ENCODE measurements around the gene MAP1B.

Gene MAP1B

DNA sequence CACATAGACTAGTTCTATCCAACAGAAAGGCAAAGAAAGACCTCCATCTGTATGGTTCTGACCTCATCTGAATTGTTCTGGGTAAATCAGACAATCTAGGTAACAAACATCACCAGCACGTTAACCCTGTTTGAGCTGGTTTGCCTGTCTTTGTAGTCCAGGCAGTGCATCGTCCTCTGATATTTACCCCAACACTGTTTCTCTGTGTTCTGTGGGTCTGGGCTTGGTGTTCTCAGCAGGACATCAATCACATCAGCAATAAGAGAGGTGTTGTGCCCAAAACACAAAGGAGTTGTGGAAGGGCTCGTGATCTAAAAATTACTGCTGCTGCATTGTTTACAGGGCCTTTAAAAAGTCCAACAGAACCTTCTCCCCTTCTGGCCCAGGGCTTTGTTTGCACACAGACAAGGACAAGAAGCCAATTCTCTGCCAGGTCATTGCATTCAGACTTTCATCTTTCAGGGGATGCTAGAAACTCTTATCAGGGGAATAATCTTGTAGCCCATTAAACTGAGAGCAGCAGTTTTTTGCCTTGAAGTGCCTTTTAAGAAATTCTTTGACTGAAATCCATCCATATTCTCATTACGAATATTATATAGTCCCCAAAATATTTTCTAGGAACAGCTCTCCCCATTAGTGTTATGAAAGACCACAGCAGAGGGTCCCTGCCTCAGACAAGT is 30.5 kb upstream of the MAP1B start:
- DNase-seq (ENCODE audit: extremely low spot score): no peak
- POLR2A ChIA-PET: no interaction called here
- TF ChIP-seq LEF1 (IDR thresholded peaks at IDR 0.05; ENCODE audit: borderline replicate concordance) (no peak), ARNT (IDR thresholded peaks at IDR 0.05) (no peak), FOXM1 (IDR thresholded peaks at IDR 0.05; ENCODE audit: borderline replicate concordance) (no peak), ZNF384 (IDR thresholded peaks at IDR 0.05) (no peak), BHLHE40 (IDR thresholded peaks at IDR 0.05; ENCODE audit: borderline replicate concordance) (no peak), CTBP1 (IDR thresholded peaks at IDR 0.05; ENCODE audit: borderline replicate concordance) (no peak)
- TF ChIP-seq, protein P1, sequence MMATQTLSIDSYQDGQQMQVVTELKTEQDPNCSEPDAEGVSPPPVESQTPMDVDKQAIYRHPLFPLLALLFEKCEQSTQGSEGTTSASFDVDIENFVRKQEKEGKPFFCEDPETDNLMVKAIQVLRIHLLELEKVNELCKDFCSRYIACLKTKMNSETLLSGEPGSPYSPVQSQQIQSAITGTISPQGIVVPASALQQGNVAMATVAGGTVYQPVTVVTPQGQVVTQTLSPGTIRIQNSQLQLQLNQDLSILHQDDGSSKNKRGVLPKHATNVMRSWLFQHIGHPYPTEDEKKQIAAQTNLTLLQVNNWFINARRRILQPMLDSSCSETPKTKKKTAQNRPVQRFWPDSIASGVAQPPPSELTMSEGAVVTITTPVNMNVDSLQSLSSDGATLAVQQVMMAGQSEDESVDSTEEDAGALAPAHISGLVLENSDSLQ (IDR thresholded peaks at IDR 0.05): no peak
- CTCF ChIA-PET: no interaction called here

GRCh38 chr5:72077390-72077789 is 29.9 kb upstream of the MAP1B start:
- ChIA-PET CTCF (no interaction called here), POLR2A (no interaction called here)
- no peak for DNase-seq (ENCODE audit: extremely low spot score)
- TF ChIP-seq FOXK2 (IDR thresholded peaks at IDR 0.05) (no peak), BHLHE40 (IDR thresholded peaks at IDR 0.05; ENCODE audit: borderline replicate concordance) (no peak), CTBP1 (IDR thresholded peaks at IDR 0.05; ENCODE audit: borderline replicate concordance) (no peak)
- TF ChIP-seq, protein P1 (IDR thresholded peaks at IDR 0.05): peak; percentile 50

DNA sequence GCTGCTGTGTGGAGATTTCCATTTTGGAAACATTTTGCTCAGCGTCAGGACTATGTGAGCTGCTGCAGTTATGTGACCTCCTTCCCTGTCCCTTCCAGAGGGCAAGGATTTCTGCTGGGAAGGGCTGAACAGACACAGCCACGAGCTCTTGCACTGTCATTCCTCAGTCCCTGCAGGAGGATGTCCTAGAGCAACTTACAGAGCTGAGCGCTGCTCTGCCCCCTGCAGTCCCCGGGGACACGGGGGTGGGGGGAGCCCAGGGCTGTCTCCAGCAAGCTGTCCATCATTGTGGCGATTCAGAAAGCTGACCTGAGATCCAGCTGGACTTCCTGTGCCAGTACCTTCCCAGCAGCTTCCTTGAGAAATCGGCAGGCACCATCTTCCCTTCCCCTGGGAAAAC is 28.0 kb upstream of the MAP1B start:
- ChIA-PET POLR2A (no interaction called here), CTCF (interaction anchor here (0.9 kb wide), 1 partner anchor 266 kb away, joined by 3 read pairs; no protein-coding TSS in a partner anchor)
- TF ChIP-seq SP1 (IDR thresholded peaks at IDR 0.05) (no peak), HDGF (IDR thresholded peaks at IDR 0.05; ENCODE audit: borderline replicate concordance) (no peak)
- TF ChIP-seq, protein P1 (IDR thresholded peaks at IDR 0.05): peak; percentile 42; the same call in 1 of the 2 replicates
- DNase-seq (ENCODE audit: extremely low spot score): peak; percentile 23

GRCh38 chr5:72082048-72082447 is 25.2 kb upstream of the MAP1B start:
- DNase-seq (ENCODE audit: extremely low spot score): no peak
- ChIA-PET POLR2A (no interaction called here), CTCF (no interaction called here)
- TF ChIP-seq FOXA1 (IDR thresholded peaks at IDR 0.05): no peak
- TF ChIP-seq CTBP1 (IDR thresholded peaks at IDR 0.05; ENCODE audit: borderline replicate concordance): no peak
- TF ChIP-seq ELF4 (IDR thresholded peaks at IDR 0.05): no peak
- TF ChIP-seq SP1 (IDR thresholded peaks at IDR 0.05): no peak
- TF ChIP-seq NFRKB (IDR thresholded peaks at IDR 0.05): no peak
- no peak for TF ChIP-seq SUZ12 (IDR thresholded peaks at IDR 0.05)
- no peak for TF ChIP-seq FOXM1 (IDR thresholded peaks at IDR 0.05; ENCODE audit: borderline replicate concordance)
- TF ChIP-seq BHLHE40 (IDR thresholded peaks at IDR 0.05; ENCODE audit: borderline replicate concordance): no peak
- no peak for TF ChIP-seq LEF1 (IDR thresholded peaks at IDR 0.05; ENCODE audit: borderline replicate concordance)
- TF ChIP-seq ZNF384 (IDR thresholded peaks at IDR 0.05): no peak
- no peak for TF ChIP-seq FOXK2 (IDR thresholded peaks at IDR 0.05)
- no peak for TF ChIP-seq ARNT (IDR thresholded peaks at IDR 0.05)
- TF ChIP-seq HDGF (IDR thresholded peaks at IDR 0.05; ENCODE audit: borderline replicate concordance): no peak
- TF ChIP-seq, protein P1 (IDR thresholded peaks at IDR 0.05): no peak
- no peak for TF ChIP-seq TARDBP (IDR thresholded peaks at IDR 0.05)

- no peak for TF ChIP-seq NFRKB (IDR thresholded peaks at IDR 0.05)
- TF ChIP-seq CTBP1 (IDR thresholded peaks at IDR 0.05; ENCODE audit: borderline replicate concordance): no peak
- no peak for TF ChIP-seq BHLHE40 (IDR thresholded peaks at IDR 0.05; ENCODE audit: borderline replicate concordance)
- no peak for TF ChIP-seq ARNT (IDR thresholded peaks at IDR 0.05)
- no peak for TF ChIP-seq SUZ12 (IDR thresholded peaks at IDR 0.05)
- no peak for TF ChIP-seq L3MBTL2 (conservative IDR thresholded peaks at IDR 0.05)
- no peak for TF ChIP-seq FOXM1 (IDR thresholded peaks at IDR 0.05; ENCODE audit: borderline replicate concordance)
- TF ChIP-seq FOXA1 (IDR thresholded peaks at IDR 0.05): no peak
- no peak for TF ChIP-seq TARDBP (IDR thresholded peaks at IDR 0.05)
- no peak for TF ChIP-seq ELF4 (IDR thresholded peaks at IDR 0.05)
- TF ChIP-seq SP1 (IDR thresholded peaks at IDR 0.05): no peak
- TF ChIP-seq, protein P1 (IDR thresholded peaks at IDR 0.05): no peak
- no peak for TF ChIP-seq LEF1 (IDR thresholded peaks at IDR 0.05; ENCODE audit: borderline replicate concordance)
- no peak for TF ChIP-seq ZNF384 (IDR thresholded peaks at IDR 0.05)
- TF ChIP-seq HDGF (IDR thresholded peaks at IDR 0.05; ENCODE audit: borderline replicate concordance): no peak
- TF ChIP-seq FOXK2 (IDR thresholded peaks at IDR 0.05): no peak
- CTCF ChIA-PET: no interaction called here
- DNase-seq (ENCODE audit: extremely low spot score): no peak
- POLR2A ChIA-PET: interaction anchor here (0.9 kb wide), 1 partner anchor 22 kb away, joined by 3 read pairs; the partner anchor contains the start of gene MAP1B
Observed at GRCh38 chr5:72084876-72085275, 22.4 kb upstream of the MAP1B start.
